ENCODE data around the gene SAE1.

GRCh38 chr19:47228168-47228936, 97.7 kb downstream of the SAE1 start:
- TF ChIP-seq, protein P1, sequence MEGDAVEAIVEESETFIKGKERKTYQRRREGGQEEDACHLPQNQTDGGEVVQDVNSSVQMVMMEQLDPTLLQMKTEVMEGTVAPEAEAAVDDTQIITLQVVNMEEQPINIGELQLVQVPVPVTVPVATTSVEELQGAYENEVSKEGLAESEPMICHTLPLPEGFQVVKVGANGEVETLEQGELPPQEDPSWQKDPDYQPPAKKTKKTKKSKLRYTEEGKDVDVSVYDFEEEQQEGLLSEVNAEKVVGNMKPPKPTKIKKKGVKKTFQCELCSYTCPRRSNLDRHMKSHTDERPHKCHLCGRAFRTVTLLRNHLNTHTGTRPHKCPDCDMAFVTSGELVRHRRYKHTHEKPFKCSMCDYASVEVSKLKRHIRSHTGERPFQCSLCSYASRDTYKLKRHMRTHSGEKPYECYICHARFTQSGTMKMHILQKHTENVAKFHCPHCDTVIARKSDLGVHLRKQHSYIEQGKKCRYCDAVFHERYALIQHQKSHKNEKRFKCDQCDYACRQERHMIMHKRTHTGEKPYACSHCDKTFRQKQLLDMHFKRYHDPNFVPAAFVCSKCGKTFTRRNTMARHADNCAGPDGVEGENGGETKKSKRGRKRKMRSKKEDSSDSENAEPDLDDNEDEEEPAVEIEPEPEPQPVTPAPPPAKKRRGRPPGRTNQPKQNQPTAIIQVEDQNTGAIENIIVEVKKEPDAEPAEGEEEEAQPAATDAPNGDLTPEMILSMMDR (IDR thresholded peaks at IDR 0.05), result no peak
- TF ChIP-seq REST (IDR thresholded peaks at IDR 0.05; ENCODE audit: insufficient read depth in 1 of 2, low read depth in 2 of 2, low read length in 1 of 2), result no peak
- no peak; the same call in 1 of the 2 replicates for TF ChIP-seq POLR2AphosphoS5 (IDR thresholded peaks at IDR 0.05; ENCODE audit: low read depth, low read length)
- TF ChIP-seq TCF7L2 (IDR thresholded peaks at IDR 0.05; ENCODE audit: low read depth, low read length), result no peak

All from Panc1 (cell line).